ENCODE results near the gene FCGR3A.
"Not testable (repeated sequence)": the region's sequence is repeated elsewhere in the genome, so short reads cannot be mapped to it uniquely, and the experiment has no call there.

GRCh38 chr1:161525918-161526317 is 23.7 kb downstream of the FCGR3A start:
- not testable (repeated sequence) for TF ChIP-seq CTCF, POLR2A (IDR thresholded peaks at IDR 0.05)
